AG10803 (cell line): ENCODE results near the gene MYO1A.
A peak's percentile ranks its signal among the peaks of the same experiment; 100 is the strongest.

Source experiments
- DNase-seq: peaks from one replicate; pipeline ENCODE4 v3.0.0; 2010; ENCODE audit warnings: low read depth
- H3K4me3 ChIP-seq: 2 replicates; pipeline ENCODE4 v1.5.1; 2011; ENCODE audit warnings: mild to moderate bottlenecking, low read length, control low read depth
- CTCF ChIP-seq: conservative IDR thresholded peaks from 2 replicates; pipeline ENCODE4 v1.5.1; 2011; ENCODE audit warnings: mild to moderate bottlenecking, low read length, control low read depth, inconsistent platforms

Gene MYO1A

GRCh38 chr12:57003395-57003794 is 46.5 kb downstream of the MYO1A start:
- TF ChIP-seq CTCF, result no peak
- no peak overlapping the region for H3K4me3 ChIP-seq
- no peak for DNase-seq

- peak; percentile 73 for TF ChIP-seq CTCF
- H3K4me3 ChIP-seq, result no peak overlapping the region
- peak; percentile 46 for DNase-seq
Measured at GRCh38 chr12:57001448-57001906, 48.5 kb downstream of the MYO1A start.

GRCh38 chr12:57000393-57000792 is 49.5 kb downstream of the MYO1A start:
- no peak for DNase-seq
- no peak overlapping the region for H3K4me3 ChIP-seq
- no peak for TF ChIP-seq CTCF

- H3K4me3 ChIP-seq, result no peak overlapping the region
- DNase-seq, result no peak
- TF ChIP-seq CTCF, result no peak
Measured at GRCh38 chr12:56999456-56999855, 50.5 kb downstream of the MYO1A start.

- TF ChIP-seq CTCF, result no peak
- DNase-seq, result no peak
- no peak overlapping the region for H3K4me3 ChIP-seq
Measured at GRCh38 chr12:56998981-56999380, 50.9 kb downstream of the MYO1A start.

GRCh38 chr12:56998316-56998715 is 51.6 kb downstream of the MYO1A start:
- TF ChIP-seq CTCF, result no peak
- DNase-seq, result no peak
- no peak overlapping the region for H3K4me3 ChIP-seq

GRCh38 chr12:56996793-56997545 is 53.0 kb downstream of the MYO1A start:
- no peak for DNase-seq
- no peak overlapping the region for H3K4me3 ChIP-seq
- no peak for TF ChIP-seq CTCF
